AG10803 (cell line): Measurements from ENCODE around the gene DKK3.

Experiments used
- DNase-seq: peaks from one replicate; pipeline ENCODE4 v3.0.0; 2010; ENCODE audit warnings: low read depth
- H3K4me3 ChIP-seq: 2 replicates; pipeline ENCODE4 v1.5.1; 2011; ENCODE audit warnings: mild to moderate bottlenecking, low read length, control low read depth
- TF ChIP-seq, protein P1 (sequence below): conservative IDR thresholded peaks from 2 replicates; pipeline ENCODE4 v1.5.1; 2011; ENCODE audit warnings: mild to moderate bottlenecking, low read length, control low read depth, inconsistent platforms

The DKK3 gene

DNA sequence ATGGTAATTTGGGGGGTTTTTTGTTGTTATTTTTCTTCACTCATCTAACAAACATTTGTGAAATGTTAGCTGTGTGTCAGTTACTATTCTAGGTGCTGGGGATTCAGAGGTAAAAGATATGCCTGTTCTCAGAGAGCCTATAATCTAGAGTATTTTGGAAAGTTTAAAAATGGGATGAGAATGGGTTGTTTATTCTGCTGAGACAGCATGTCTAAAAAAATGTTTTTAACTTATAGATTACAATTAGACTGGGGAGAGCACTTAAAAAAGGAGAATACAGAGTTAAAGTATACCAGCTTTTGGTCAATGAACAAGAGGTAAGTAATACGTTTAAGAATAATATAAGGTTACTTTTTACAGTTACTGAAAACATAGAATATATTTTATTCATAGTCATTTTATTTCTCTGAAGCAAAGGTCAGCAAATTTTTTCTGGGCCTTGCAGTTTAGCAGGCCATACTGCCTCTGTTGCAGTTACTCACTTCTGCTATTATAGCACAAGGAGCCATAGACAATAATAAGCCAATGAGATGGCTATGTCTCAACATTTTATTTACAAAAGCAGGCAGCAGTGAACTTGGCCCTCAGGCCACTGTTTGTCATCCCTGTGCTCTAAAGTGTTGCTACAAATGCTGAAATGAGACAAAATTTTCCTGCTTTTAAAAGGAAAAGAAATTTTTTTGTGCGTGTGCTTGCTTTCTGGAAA, 60.0 kb downstream of the DKK3 start:
- TF ChIP-seq, protein P1, sequence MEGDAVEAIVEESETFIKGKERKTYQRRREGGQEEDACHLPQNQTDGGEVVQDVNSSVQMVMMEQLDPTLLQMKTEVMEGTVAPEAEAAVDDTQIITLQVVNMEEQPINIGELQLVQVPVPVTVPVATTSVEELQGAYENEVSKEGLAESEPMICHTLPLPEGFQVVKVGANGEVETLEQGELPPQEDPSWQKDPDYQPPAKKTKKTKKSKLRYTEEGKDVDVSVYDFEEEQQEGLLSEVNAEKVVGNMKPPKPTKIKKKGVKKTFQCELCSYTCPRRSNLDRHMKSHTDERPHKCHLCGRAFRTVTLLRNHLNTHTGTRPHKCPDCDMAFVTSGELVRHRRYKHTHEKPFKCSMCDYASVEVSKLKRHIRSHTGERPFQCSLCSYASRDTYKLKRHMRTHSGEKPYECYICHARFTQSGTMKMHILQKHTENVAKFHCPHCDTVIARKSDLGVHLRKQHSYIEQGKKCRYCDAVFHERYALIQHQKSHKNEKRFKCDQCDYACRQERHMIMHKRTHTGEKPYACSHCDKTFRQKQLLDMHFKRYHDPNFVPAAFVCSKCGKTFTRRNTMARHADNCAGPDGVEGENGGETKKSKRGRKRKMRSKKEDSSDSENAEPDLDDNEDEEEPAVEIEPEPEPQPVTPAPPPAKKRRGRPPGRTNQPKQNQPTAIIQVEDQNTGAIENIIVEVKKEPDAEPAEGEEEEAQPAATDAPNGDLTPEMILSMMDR: no peak
- DNase-seq: no peak
- no peak overlapping the region for H3K4me3 ChIP-seq

DNA sequence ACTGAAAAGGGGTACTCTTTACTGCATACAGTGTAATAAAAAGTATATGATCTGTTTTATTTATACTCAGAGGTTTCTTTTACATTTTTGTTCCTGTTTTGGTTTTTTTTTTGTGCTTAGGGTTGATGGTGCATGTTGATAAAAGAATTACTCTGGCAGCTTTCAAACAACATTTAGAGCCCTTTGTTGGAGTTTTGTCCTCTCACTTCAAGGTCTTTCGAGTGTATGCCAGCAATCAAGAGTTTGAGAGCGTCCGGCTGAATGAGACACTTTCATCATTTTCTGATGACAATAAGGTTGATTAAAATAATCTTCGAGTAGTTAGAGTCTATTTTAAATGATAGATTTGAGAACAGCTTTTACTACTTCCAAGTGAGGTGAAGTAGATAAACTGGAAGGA, 60.6 kb downstream of the DKK3 start:
- no peak for DNase-seq
- H3K4me3 ChIP-seq: no peak overlapping the region
- TF ChIP-seq, protein P1: no peak

DNA sequence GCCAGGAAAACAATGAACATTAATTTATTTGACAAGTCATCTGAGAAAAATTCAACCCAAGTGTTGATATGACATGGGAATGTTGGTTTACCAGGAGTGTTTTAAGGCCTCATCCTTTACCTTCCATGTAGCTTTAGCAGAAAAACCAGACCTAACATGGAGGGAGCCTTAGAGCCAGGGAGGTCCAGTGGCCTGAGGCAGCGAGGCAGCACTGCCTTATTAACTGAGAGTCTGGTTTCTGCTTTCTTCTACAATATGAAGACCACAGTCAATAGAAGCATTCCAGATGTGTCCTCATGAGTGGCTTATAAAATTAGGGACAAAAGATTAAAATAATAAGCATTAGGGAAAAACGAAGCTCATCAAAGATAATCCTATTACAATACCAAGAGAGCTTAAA, 61.5 kb downstream of the DKK3 start:
- H3K4me3 ChIP-seq: no peak overlapping the region
- TF ChIP-seq, protein P1: no peak

DNA sequence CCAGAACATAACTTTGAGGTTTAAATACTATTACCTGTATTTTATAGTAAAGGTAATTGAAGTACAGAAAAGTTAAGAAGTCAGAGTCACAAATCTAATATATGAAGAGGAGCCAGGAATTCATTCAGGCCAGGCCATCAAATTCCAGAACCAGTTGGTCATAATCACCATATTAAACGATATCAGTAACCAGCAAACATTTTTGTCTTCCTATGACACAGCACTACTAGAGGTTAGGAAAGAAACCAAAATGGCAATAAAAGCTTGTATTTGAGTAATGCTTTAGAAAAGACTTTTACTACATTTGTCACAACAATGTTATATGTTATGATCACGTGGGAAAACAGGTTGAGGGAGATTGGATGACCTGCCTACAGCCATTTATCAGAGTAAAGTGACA, 62.2 kb downstream of the DKK3 start:
- H3K4me3 ChIP-seq: no peak overlapping the region
- peak; percentile 72 for DNase-seq
- TF ChIP-seq, protein P1: no peak

More for the DNA sequence above, 61.5 kb downstream of the DKK3 start:
- no peak for DNase-seq

DNA sequence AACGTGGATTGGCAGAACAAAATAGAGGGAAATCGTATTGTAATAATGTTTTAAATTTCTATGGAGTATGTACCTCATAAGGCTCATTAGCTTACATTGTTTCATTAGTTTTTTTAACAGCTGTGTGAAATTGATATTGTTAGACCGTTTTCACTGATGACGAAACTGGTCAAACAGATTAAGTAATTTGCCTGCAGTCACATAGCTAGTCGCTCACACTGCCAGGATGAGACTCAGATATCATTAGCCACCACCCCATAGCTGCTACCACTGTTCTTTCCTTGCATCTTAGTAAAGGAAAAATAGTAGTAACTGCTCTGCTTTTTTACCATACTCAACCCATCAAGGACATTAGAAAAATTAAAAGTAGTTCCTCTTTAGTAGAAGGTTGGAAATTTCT, 64.0 kb downstream of the DKK3 start:
- no peak overlapping the region for H3K4me3 ChIP-seq
- TF ChIP-seq, protein P1: no peak
- DNase-seq: no peak

DNA sequence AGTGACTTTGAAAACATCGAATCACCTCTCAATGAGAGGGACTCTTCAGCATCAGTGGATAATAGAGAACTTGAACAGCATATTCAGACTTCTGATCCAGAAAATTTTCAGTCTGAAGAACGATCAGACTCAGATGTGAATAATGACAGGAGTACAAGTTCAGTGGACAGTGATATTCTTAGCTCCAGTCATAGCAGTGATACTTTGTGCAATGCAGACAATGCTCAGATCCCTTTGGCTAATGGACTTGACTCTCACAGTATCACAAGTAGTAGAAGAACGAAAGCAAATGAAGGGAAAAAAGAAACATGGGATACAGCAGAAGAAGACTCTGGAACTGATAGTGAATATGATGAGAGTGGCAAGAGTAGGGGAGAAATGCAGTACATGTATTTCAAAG, 65.8 kb downstream of the DKK3 start:
- H3K4me3 ChIP-seq: no peak overlapping the region
- TF ChIP-seq, protein P1: no peak
- no peak for DNase-seq

DNA sequence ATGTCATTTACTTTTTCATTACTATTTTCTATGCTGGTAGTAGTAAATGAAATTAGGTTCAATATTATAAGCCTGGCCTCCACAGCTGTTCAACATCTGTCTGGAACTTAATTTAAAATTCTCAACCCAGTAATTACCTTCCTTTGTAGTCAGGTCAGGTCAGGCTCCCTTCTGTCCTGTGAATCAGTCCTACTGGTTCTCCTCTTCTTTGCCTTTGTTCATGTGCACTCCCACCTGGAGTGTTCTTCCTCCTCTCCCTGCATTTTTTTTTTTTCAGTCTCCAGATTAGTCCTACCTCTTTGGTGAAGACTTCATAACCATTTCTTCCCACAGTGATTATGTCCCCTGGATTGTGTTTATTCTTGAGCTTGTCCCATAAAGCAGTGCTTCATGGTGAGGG, 67.9 kb downstream of the DKK3 start:
- no peak for DNase-seq
- no peak overlapping the region for H3K4me3 ChIP-seq
- TF ChIP-seq, protein P1: no peak
